HG03103 (cell line): ENCODE results near the gene TMEM59L.

ENCODE experiments used
- ATAC-seq: cut with Tn5 transposase; IDR thresholded peaks from one replicate; pipeline ENCODE4 v1.9.1; 2021; ENCODE audit warnings: low read depth; ENCODE audit not compliant: unreplicated experiment

Gene TMEM59L

GRCh38 chr19:18670312-18670711 lies 57.6 kb downstream of the TMEM59L start:
- ATAC-seq, result no peak
